Measurements from ENCODE around the gene SPATA20.
A peak's percentile ranks its signal among the peaks of the same experiment; 100 is the strongest.

The SPATA20 gene

GRCh38 chr17:50558941-50559614, 12.1 kb downstream of the SPATA20 start:
- DNase-seq (ENCODE audit: low read depth in 3 of 3), result no peak

GRCh38 chr17:50559674-50560184, 12.8 kb downstream of the SPATA20 start:
- DNase-seq (ENCODE audit: low read depth in 3 of 3), result no peak

- peak; percentile 76 to 89 (median 80) for DNase-seq (ENCODE audit: low read depth in 3 of 3)
These were observed 13.3 kb downstream of the SPATA20 start, which contains the start of gene CACNA1G for GRCh38 chr17:50560185-50560824. TSS of gene CACNA1G (plus strand) at chr17:50560715. CDS start at chr17:50561460, 745 bp downstream.

- DNase-seq (ENCODE audit: low read depth in 3 of 3), result no peak
These were observed 14.2 kb downstream of the SPATA20 start for GRCh38 chr17:50560931-50561745.

GRCh38 chr17:50561746-50562141, 14.8 kb downstream of the SPATA20 start:
- DNase-seq (ENCODE audit: low read depth in 3 of 3), result no peak

- no peak for DNase-seq (ENCODE audit: low read depth in 3 of 3)
These were observed 15.5 kb downstream of the SPATA20 start for GRCh38 chr17:50562242-50563091.

GRCh38 chr17:50563092-50563511, 16.1 kb downstream of the SPATA20 start:
- DNase-seq (ENCODE audit: low read depth in 3 of 3), result no peak

- DNase-seq (ENCODE audit: low read depth in 3 of 3), result no peak
These were observed 17.9 kb downstream of the SPATA20 start for GRCh38 chr17:50564916-50565315.

- DNase-seq (ENCODE audit: low read depth in 3 of 3), result no peak
These were observed 18.7 kb downstream of the SPATA20 start for GRCh38 chr17:50565402-50566350.

- DNase-seq (ENCODE audit: low read depth in 3 of 3), result no peak
These were observed 19.9 kb downstream of the SPATA20 start for GRCh38 chr17:50566886-50567285.

- DNase-seq (ENCODE audit: low read depth in 3 of 3), result no peak
These were observed 21.7 kb downstream of the SPATA20 start for GRCh38 chr17:50568659-50569058.

GRCh38 chr17:50569592-50569991, 22.6 kb downstream of the SPATA20 start:
- DNase-seq (ENCODE audit: low read depth in 3 of 3), result no peak

GRCh38 chr17:50570032-50570431, 23.1 kb downstream of the SPATA20 start:
- DNase-seq (ENCODE audit: low read depth in 3 of 3), result no peak

GRCh38 chr17:50570528-50570927, 23.6 kb downstream of the SPATA20 start:
- DNase-seq (ENCODE audit: low read depth in 3 of 3), result no peak

GRCh38 chr17:50571681-50572080, 24.7 kb downstream of the SPATA20 start:
- no peak for DNase-seq (ENCODE audit: low read depth in 3 of 3)

GRCh38 chr17:50572541-50572940, 25.6 kb downstream of the SPATA20 start:
- no peak for DNase-seq (ENCODE audit: low read depth in 3 of 3)

- no peak for DNase-seq (ENCODE audit: low read depth in 3 of 3)
These were observed 27.1 kb downstream of the SPATA20 start for GRCh38 chr17:50573866-50574611.

- no peak for DNase-seq (ENCODE audit: low read depth in 3 of 3)
These were observed 28.7 kb downstream of the SPATA20 start for GRCh38 chr17:50575581-50576210.

GRCh38 chr17:50576864-50577263, 29.9 kb downstream of the SPATA20 start:
- no peak for DNase-seq (ENCODE audit: low read depth in 3 of 3)

All from stimulated activated CD4-positive, alpha-beta T cell treated with anti-CD3 and anti-CD28 coated beads, TNF-alpha, amount 100 ng/mL, for 48 hours (primary cell).